HG03520 (cell line): ENCODE data around the gene MON1A.
"Not testable (repeated sequence)": the region's sequence is repeated elsewhere in the genome, so short reads cannot be mapped to it uniquely, and the experiment has no call there.

Experiments
- ATAC-seq: cut with Tn5 transposase; IDR thresholded peaks from one replicate; pipeline ENCODE4 v1.9.1; 2021; ENCODE audit warnings: mild to moderate bottlenecking, moderate library complexity; ENCODE audit not compliant: unreplicated experiment

Gene MON1A

DNA sequence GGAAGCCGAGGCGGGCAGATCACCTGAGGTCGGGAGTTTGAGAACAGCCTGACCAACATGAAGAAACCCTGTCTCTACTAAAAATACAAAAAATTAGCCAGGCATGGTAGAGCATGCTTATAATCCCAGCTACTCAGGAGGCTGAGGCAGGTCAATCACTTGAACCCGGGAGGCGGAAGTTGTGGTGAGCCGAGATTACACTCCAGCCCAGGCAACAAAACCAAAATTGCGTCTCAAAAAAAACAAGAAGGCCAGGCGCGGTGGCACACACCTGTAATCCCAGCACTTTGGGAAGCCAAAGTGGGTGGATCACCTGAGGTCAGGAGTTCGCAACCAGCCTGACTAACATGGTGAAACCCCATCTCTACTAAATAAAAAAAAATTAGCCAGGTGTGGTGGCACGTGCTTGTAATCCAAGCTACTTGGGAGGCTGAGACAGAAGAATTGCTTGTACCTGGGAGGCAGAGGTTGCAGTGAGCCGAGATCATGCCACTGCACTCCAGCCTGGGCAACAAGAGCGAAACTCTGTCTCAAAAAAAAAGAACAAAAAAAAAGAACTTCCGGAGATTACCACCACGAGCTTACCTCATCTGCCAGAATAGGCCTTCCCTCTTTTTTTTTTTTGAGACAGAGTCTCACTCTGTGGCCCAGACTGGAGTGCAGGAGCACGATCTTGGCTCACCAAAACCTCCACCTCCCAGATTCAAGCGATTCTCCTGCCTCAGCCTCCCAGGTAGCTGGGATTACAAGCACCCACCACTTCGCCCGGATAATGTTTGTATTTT, 11.6 kb downstream of the MON1A start:
- not testable (repeated sequence) for ATAC-seq

DNA sequence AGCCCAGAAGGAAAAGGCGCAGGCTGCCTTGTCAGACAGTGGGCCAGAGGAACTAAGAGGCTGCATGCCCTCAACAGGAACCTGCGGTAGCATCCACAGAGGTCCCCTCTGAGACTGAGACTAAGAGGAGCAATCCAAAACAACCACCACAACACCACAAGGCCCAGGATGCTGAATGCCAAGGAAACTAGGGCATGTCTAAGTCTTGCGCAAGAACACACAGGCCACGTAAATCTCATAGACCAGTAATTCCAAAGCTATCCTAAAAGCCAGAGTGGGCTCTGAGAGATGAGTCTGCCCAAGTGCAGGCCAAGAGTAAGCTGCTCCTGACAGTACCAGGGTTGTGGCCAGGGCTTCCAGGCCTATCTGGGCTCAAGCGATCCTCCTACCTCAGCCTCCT, 12.9 kb downstream of the MON1A start:
- ATAC-seq = no peak

DNA sequence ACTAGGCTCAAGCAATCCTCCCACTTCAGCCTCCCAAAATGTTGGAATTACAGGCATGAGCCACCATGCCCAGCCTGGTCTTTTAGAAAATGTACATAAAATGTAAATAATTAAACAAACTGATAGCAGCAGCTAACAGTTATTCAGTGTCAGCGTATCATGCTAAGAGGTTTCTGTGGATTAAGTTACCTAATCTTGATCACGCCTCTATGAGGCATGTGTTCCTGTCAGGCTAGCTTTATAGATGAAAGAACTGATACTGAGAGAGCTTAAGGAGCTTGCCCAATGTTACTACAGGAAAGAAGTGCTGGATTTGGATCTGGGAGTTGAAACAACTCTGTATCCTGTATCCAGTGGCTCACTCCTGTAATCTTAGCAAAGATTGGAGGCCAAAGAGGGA, 14.7 kb downstream of the MON1A start:
- no peak for ATAC-seq

DNA sequence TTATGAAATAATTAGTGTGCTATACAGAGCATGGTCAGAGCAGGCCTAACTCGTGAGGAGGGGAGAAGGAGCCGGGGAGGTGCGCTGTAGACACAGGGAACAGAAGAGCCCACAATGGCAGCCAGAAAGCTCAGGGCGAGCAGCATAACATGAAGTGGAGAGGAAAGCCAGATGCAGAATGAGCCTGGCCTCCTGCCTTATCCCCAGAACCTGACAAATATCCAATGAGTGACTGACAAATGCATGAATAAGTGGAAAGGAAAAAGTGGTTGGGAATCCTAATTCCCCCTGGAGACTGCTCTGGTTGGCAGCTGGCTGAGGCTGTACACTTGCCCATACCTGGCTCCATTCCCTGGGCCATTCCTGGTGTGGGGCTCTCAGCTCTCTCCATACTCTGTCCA, 16.7 kb downstream of the MON1A start:
- ATAC-seq = no peak

DNA sequence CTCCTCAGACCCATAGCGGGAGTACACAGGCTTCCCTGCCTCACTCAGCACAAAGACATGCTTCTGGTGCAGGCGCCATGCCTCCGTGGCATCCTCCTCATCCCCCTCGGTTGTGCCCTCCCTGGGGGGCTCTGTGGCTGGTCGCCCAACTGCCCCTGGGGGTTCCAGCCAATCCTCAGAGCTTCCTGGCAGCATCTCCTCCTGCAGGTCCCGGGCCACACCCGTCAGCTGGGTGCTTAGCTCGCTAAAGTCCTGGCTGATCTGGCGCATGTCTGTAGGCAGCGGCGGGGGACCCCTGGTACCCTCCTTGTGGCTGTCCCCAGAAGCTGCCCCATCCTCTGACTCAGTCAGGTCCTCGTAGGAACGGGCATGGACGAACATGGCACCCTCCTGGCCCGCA, 18.0 kb downstream of the MON1A start:
- ATAC-seq = no peak

DNA sequence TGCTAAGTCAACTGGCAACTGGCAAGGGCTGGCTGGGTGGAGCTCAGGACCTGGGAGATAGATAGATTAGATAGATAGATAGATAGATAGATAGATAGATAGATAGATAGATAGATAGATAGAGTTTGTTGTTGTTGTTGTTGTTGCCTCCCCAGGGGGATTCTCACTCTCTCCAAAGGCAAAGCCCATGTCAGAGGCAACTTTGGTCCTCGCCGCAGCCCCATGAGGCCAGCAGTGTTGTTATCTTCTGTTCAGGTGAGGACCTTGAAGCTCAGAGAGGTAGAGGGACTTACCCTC, 18.5 kb downstream of the MON1A start:
- ATAC-seq = no peak

DNA sequence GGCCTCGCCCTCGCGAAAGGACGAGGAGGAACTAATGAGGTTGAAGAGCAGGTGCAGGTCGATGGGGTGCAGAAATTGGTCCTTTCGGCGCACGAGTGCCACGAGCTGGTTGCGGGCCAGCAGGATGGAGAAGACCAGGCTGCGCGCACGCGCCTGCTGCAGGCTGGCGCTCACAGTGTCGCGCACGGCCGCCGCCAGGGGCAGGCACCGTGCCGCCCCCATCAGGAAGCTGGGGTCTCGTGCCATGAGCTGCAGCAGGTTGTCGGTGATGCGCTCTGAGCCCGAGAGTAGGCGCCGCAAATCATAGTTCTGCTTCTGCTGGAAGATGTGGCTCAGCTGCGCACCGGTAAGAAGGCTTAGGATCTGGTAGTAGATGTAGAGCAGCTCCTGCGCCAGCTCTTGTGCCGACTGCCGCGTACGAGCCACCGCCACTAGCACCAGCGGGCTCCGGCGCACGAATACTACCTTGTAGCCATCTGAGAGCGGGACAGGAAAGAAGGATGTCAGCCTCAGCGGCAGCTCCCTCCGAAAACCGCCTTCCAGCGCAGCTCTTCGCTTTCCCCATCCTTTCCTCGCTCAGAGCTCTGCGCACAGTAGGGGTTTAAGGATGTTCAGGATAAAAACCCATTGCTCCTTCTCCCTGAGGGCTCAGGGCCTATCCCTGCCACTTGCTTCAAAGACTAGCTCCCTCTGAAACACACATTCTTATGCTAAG, 19.0 kb downstream of the MON1A start:
- no peak for ATAC-seq

DNA sequence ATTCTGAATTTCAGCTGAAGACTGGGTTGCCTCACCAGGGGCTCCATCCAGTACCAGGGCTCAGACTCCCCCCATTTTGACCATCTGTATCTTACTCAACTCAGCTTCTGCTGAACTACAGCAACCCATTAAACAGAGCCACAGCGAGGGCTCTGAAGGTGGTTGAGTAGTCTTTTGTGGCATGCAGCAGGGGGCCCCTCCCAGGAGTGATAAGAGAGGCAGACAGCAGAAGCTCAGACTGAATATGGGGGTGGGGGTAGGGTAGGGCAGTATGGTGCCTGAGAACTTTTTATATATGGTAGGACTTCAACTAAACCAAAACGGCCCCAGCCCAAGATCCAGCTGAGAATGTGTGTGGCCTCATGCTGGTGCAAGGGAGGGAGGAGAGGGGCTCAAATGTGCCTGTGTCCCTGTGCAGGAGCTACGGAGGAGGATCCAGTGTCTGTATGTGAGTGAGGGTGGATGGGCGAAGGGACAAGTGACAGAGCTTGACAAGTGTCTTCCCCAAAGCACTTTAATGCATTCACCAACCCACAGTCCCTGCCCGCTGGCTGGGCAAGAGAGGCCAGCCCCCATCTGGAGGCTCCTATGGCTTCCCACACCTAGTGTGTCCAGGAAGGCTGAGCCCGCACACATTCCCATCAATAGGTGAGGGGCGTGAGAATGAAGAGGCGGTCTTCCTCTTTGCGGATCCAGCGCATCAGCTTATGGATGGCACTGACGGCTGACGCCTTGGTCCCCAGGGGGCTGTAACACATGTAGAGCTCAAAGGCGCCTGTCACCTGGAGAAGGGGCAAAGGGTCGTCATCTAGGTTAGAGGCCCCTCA, 21.0 kb downstream of the MON1A start:
- ATAC-seq = no peak

DNA sequence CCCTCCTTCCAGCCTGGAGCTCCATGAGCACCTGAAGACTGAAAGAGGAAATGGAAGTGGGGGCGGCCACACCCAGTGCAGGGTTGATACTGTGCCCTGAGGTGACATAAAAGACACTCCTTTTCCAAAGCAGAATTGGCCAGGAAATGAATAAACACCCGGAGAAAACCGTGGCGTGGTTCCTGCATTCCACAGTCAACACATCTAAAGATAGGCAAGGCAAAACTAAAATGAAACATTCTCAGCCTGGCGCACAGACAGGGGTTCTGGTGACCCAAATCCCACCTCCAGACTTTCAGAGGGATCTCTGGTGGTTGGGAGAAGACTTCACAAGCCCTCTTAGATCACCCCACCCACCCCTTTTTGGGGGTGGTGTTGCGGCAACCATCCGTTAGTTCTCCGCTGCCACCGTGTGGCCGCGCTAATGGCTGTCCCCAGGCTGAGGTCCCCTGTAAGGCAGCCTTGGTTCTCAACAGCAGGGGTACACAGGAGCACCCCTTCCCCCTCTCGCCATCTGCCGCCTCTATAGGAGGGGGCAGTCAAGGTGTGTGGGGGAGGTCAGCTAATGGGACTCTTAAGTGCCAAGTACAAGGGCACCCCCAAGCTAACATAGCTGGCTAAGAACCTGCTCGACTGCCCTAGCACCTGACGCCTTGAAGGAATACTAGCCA, 23.4 kb downstream of the MON1A start:
- no peak for ATAC-seq

DNA sequence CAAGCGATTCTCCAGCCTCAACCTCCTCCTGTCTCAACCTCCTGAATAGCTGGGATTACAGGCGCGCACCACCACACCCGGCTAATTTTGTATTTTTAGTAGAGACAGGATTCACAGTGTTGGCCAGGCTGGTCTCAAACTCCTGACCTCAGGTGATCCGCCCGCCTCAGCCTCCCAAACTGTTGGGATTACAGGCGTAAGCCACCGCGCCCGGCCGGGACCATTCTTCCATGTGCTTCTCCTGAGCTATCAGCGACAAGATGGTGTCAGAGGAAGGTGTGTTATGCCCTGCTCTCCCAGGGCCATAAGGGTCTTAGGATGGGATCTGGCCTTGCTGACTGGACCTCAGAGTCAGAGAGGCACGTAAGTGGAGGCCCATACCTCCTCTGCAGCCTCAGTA, 25.2 kb downstream of the MON1A start:
- not testable (repeated sequence) for ATAC-seq

DNA sequence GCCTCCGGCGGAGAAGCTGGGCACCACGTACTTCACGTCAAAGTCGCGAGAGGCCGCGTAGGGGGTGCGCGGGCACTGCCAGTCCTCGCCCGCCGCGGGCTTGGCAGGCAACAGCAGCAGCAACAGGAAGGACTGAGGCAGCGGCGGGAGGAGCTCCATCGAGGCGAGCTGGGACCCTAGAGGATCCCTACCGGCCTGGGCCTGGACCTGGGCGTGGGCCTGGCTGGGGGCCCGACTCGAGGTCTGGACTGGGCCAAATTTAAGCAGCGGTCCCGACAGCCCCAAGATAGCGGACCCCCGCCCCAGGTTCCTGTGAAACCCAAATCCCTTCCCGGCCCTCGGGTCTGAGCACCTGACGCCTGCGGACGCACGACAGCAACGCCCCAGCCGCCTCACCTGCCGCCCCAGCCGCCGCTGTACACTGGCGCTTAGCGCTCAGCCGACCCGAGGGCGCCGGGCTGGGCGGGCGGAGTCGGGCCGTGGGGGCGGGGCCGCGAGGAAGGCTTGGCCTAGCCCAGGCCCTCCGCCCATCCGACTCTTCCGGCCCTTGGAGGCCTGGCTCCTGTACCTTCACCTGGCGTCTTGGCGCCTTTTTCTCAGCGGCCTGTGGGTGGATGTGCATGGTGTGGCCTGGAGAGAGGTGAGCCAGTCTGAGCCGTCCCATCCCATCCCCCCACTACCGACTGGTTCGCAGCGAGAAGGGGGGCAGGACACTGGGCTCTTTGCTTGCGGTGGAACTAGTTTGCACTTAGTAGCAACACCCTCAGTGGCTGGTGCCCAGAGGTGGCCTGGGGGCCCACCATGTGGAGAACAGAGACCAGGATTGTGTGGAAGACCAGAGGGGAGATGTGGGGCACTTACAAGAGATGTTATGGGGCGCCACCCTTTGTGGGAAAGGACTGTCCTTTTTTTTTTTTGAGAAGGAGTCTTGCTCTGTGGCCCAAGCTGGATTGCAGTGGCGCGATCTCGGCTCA, 25.9 kb downstream of the MON1A start, which contains the start of gene MST1R:
Gene MST1R, minus strand, starts transcription at position 423 of the 974 bp plus-strand sequence. Its CDS starts 264 bp downstream, at position 159.
- ATAC-seq = no peak

DNA sequence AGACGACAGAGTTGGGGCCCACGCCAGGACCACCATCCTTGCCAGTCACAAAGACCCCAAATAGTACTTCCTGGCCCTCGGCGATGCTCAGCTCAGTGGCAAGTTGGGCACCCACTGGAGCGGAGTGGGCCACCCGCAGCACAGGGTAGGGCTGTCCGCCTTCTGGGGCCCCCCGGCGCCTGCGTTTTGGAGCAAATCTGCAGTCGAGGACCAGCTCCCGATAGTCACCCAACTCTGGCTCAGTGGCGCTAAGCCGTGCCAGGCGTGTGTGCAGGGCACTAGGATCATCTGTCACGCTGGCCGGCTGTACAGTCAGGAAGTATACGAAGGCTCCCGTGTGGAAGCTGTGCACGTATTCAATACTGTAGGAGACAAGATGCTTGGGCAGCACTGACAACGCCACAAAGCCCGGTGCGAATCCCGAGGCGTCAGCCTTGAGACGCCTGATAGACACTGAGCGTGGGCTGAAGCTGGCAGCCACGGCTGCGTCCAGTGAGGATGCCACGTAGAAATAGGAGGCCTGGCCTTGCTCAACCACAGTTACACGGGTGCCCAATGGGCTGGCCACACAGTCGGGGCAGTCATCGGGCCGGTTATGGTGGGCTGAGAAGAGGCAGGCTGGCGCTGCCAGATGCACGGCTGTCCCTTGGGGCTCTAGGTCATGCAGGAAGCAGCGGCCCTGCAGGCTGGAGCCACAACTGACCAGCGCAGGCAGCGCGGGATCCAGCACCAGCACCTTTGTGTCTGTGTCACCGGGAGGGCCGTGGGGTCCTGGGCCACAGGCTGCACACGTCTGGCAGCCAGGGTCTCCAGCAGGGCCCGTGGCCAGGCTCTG, 26.9 kb downstream of the MON1A start:
- no peak for ATAC-seq

DNA sequence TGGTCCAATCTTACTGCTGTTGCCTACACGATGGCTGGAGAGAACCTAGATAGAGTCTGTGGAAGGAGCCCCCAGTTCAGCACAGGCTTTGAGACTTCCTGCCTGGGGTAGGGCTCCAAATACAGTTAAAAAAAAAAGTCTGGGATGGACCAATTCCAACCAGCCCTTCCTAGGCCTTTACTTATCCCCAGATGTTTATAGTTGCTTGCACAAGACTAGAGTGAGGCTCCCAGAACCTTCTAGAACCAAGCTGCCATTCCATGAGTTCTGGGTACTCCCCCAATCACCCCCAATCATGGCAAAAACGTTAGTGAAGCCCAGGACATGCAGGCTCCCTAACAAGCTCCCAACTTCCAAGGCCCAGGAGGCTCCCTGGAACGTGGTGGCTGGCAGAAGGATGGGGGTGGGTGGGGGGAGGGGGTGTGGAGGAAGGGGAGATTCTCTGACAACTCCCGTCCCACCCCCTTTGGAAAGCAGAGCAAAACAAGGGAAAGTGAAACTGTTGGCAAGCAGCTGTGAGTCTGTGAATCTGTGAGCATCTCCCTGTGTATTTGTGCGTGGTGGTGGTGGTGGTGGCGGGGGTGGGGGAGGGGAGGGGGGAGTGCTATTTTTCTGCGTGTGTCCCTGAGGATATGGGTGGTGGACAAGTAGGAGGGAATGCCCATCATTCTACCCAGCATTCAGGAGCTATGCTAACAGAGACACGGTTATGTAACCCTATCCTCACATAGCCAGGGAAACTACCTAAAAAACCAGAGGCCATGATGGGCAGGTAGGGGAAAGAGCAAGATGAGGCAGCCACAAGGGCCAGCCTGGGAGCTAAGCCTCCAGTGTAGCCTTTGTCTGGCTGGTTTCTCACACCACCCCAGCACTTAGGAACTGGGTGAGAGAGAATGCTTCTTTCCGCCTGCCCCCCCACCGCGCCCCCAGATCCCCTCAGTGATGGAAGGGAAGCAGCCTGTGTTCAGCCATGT, 28.0 kb downstream of the MON1A start:
- no peak for ATAC-seq

DNA sequence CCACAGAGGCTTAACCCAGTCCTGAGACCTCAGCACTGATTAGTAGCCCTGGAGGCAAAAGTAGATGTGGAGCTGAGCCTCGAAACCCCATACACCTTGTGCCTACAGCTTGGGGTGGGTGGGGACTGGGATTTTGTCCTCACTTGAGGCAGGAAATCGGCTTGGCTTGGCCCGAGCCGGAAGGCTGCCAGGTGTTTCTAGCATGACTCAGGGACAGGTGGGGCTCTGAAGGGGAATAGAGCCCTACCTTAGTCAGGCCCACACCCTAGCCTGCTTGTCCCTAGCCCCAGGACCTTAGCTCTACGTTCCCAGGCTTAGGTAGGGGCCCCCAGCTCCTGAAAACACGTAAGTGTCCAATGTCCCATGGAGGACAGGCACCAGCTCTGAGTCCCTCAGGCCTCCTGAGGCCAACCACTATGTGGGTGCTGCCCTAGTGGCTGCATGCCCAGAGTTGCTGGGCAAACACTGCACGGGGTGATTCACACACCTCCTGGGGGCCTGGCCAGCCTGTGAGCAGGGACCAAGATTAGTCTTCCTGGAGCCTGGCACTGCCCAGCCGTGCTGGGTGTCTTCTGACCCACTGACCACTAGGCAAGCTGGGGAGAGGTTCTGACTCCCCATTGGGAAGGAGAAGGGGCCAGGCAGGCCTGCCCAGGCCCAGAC, 29.0 kb downstream of the MON1A start:
- ATAC-seq = no peak

DNA sequence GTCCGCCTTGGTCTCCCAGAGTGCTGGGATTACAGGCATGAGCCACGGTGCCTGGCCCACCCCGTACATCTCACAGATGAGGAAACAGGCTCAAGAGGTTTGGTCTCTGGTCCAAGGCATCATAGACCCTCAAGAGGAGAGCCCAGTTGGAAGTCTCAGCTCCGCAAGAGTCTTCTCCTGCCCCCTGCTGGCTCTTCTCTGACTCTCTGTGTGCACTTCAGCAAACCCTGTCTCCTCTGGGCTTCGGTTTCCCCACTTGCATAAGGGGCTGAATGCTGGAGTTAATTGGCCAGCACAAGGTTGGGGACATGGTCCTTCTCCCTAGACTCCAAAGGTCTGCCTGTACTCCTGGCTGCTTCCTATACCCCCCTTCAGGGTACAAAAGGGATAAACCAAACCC, 29.8 kb downstream of the MON1A start:
- ATAC-seq = no peak

DNA sequence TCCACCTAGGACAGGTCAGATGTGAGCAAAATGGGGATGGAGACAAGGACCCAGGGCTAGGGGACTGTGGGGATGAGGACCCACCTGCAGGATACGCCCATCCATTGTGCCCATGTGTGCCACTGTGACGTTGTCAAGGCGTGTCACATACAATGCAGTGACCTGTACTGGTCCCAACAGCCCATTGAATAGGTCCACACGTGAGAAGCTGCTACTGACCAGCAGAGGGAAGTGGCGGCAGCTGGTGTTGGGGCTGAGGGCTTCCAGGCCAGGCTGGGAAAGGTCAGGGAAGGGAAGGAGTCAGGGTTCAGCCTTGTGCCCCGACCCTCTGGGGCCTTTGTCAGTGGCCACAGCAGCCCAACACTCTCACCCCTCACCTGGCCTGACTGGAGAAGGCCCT, 30.6 kb downstream of the MON1A start:
- no peak for ATAC-seq

DNA sequence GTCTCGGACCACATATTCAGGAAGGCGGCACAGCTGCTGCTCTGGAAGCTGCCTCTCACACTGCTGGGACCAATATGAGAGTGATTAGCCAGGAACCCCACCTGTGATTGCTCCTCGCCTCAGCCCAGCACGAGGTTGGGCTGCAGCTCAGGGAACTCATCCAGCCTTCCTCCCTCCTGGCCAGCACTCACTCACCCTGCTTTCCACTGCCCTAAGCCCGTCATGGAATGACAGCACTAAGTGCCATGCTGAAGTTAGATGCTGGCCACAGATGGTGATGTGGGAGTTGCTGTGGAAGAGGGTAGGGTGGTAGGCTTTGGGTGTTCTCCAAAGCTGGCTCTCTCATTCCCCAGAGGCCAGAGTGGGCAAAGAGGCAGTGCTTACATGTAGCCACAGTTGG, 33.3 kb downstream of the MON1A start:
- no peak for ATAC-seq
